Suprapubic skin (tissue), 4 donors: ENCODE data around the gene JPH2. TPM values are rescaled to one million over a fixed set of nuclear protein-coding genes. Genes with fewer than 3 reads are reported as not detected.

ENCODE experiments used
- DNase-seq, 2 donors: peaks; one replicate each; pipeline ENCODE4 v3.0.0-alpha.2; 2019; ENCODE audit warnings: low spot score in 2 of 2
- H3K27ac ChIP-seq: fragments of 200-600 bp; sonication (generic); one replicate; pipeline ENCODE4 v1.5.1; 2019
- H3K27me3 ChIP-seq: fragments of 200-600 bp; sonication (generic); one replicate; pipeline ENCODE4 v1.5.1; 2019
- H3K36me3 ChIP-seq: fragments of 200-600 bp; sonication (generic); one replicate; pipeline ENCODE4 v1.5.1; 2019
- H3K4me1 ChIP-seq: fragments of 200-600 bp; sonication (generic); one replicate; pipeline ENCODE4 v1.5.1; 2019
- H3K4me3 ChIP-seq: fragments of 200-600 bp; sonication (generic); one replicate; pipeline ENCODE4 v1.5.1; 2019; ENCODE audit warnings: mild to moderate bottlenecking
- H3K9me3 ChIP-seq: fragments of 200-600 bp; sonication (generic); one replicate; pipeline ENCODE4 v1.5.1; 2019
- CTCF ChIP-seq, 2 donors: fragments of 200-600 bp in 1 of 2; fragments of 450-650 bp in 1 of 2; sonication (generic) in 1 of 2; IDR thresholded peaks; one replicate each; pipeline ENCODE4 v1.5.1; 2016 to 2019; ENCODE audit warnings: antibody characterized with exemption in 2 of 2, mild to moderate bottlenecking in 1 of 2, moderate library complexity in 1 of 2
- EP300 ChIP-seq: sonication (generic); formaldehyde crosslinking; IDR thresholded peaks from one replicate; pipeline ENCODE4 v1.6.1; 2017; ENCODE audit warnings: antibody characterized with exemption
- POLR2A ChIP-seq, 2 donors: fragments of 450-650 bp; IDR thresholded peaks; one replicate each; pipeline ENCODE4 v1.6.1; 2017; ENCODE audit warnings: antibody characterized with exemption in 2 of 2, mild to moderate bottlenecking in 2 of 2, moderate library complexity in 2 of 2
- POLR2AphosphoS5 ChIP-seq, 3 donors: sonication (generic); formaldehyde crosslinking; IDR thresholded peaks; one replicate each; pipeline ENCODE4 v1.6.1; 2017; ENCODE audit warnings: antibody characterized with exemption in 3 of 3
- WGBS: methylation state at CpG from one replicate; pipeline ENCODE4 v1.1.5; 2018; 5-methylcytosine and 5-hydroxymethylcytosine counted together
- total RNA-seq, 4 donors: library from RNA; depleted of rRNA; stranded (reverse); fragments of >200 nt; gene quantifications; one replicate each; pipeline ENCODE4 v1.1.0, GENCODE V29; 2016

JPH2 gene
- total RNA-seq, 4 donors from 2014 or later = 3.8 to 5.0 (median 4.5) TPM

DNA sequence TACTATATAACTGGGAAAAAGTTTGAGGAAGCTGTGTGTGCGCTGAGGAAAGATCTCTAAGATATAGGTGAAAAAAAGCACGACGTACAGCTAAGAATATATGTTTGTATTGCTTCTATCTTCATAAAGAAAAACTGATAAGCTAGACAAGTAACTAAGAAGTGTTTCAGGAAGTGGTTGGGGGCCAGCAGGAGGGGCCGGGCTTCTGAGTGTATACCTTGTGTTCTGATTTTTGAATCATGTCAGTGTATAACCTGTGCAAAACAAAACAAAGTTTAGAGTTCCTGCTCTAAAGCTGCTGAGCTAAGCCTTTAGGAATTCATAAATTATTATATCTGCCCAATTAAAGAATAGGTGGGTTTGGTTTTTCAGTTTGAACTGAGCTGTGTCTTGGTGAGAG, 31.5 kb upstream of the JPH2 start:
- WGBS = 41% methylated on average over 4 of the region's 4 CpGs
- Histone ChIP-seq H3K9me3 (no peaks in the 10 kb centered on the region), H3K36me3 (no peaks in the 10 kb centered on the region), H3K4me1 (peaks cover 3% of the 10 kb centered on the region), H3K27ac (no peak overlapping the region), H3K27me3 (no peaks in the 10 kb centered on the region), H3K4me3 (no peak overlapping the region)
- TF ChIP-seq POLR2AphosphoS5 (IDR thresholded peaks at IDR 0.05) (no peak), CTCF (IDR thresholded peaks at IDR 0.05) (no peak), POLR2A (IDR thresholded peaks at IDR 0.05) (no peak), EP300 (no peak)
- DNase-seq = no peak

DNA sequence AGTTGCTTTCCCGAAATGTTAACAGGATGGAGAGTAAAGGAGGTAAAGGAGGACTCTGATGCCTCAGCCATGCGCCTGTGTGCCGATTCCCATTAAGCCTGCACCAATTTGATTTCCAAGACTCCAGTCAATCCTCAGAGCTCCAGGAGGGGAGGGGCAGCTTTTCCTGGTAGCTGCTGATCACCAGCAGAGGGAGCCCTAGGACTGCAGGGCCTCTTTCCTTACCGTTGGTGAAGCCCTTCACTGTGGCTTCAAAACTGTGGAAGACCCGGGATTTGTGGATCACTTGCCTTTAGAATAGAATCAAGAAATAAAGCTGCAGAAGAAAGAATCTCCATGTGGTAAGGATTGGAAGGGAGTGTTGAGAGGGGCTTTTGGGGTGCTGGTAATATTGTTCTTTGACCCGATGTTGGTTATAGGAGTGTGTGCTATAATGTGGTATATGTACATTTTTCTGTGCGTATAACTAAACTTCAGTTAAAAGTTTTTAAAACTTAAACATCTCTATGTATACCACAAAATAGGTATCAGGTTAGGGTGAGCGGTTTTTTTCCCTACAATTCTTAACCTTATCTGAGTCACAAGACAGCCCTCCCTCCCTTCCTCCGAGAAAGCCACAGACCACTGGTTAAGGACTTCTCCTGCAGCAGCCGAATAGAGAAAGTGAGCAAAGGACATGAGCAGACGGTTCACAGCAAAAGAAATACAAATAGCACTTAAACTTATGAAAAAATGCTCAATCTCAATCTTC, 30.5 kb upstream of the JPH2 start:
- Histone ChIP-seq H3K27me3 (no peaks in the 10 kb centered on the region), H3K36me3 (no peaks in the 10 kb centered on the region), H3K4me3 (no peak overlapping the region), H3K9me3 (no peaks in the 10 kb centered on the region), H3K27ac (no peak overlapping the region), H3K4me1 (peaks cover 4% of the 10 kb centered on the region)
- 42% methylated on average over 11 of the region's 11 CpGs for WGBS
- DNase-seq = peak in 1 of 2 donors; percentile 68
- peak; percentile 58 to 82 for TF ChIP-seq CTCF (IDR thresholded peaks at IDR 0.05)
- no peak for TF ChIP-seq EP300

GRCh38 chr20:44215125-44215524, 28.1 kb upstream of the JPH2 start:
- H3K27ac ChIP-seq = no peak overlapping the region

DNA sequence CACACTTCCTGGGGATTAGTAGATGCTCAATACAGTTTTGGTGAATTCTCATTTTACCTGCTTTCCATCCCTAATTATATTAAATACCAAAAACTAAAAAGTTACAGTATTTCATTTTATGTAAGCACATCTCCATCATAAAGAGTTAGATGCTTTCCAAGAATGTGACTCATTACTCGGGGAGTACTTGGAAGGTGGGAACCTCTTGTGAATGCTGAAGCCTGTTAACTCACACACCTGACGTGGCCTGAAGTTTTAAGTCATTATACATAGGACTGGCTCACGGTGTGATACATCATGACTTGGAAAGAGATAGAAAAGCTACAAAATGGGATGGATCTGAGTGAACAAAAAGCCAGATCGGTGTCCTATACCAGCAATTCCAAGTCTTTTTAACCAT, 25.8 kb upstream of the JPH2 start:
- TF ChIP-seq CTCF (IDR thresholded peaks at IDR 0.05) (no peak), POLR2A (IDR thresholded peaks at IDR 0.05) (no peak), POLR2AphosphoS5 (IDR thresholded peaks at IDR 0.05) (no peak), EP300 (no peak)
- WGBS = 38% methylated on average over 4 of the region's 4 CpGs
- no peak overlapping the region for H3K27ac ChIP-seq
- no peaks in the 10 kb centered on the region for H3K36me3 ChIP-seq
- no peak for DNase-seq
- no peaks in the 10 kb centered on the region for H3K9me3 ChIP-seq
- H3K27me3 ChIP-seq = no peaks in the 10 kb centered on the region
- H3K4me1 ChIP-seq = peaks cover 39% of the 10 kb centered on the region
- H3K4me3 ChIP-seq = no peak overlapping the region

More at GRCh38 chr20:44215125-44215524, 28.1 kb upstream of the JPH2 start:
- H3K36me3 ChIP-seq = no peaks in the 10 kb centered on the region
- H3K27me3 ChIP-seq = no peaks in the 10 kb centered on the region
- peaks cover 18% of the 10 kb centered on the region for H3K4me1 ChIP-seq
- DNase-seq = peak in 1 of 2 donors; percentile 64
- H3K4me3 ChIP-seq = no peak overlapping the region
- 58% methylated on average over 7 of the region's 7 CpGs for WGBS
- no peaks in the 10 kb centered on the region for H3K9me3 ChIP-seq
- TF ChIP-seq POLR2A (IDR thresholded peaks at IDR 0.05) (no peak), POLR2AphosphoS5 (IDR thresholded peaks at IDR 0.05) (no peak), EP300 (no peak), CTCF (IDR thresholded peaks at IDR 0.05) (peak; percentile 63 to 64)

DNA sequence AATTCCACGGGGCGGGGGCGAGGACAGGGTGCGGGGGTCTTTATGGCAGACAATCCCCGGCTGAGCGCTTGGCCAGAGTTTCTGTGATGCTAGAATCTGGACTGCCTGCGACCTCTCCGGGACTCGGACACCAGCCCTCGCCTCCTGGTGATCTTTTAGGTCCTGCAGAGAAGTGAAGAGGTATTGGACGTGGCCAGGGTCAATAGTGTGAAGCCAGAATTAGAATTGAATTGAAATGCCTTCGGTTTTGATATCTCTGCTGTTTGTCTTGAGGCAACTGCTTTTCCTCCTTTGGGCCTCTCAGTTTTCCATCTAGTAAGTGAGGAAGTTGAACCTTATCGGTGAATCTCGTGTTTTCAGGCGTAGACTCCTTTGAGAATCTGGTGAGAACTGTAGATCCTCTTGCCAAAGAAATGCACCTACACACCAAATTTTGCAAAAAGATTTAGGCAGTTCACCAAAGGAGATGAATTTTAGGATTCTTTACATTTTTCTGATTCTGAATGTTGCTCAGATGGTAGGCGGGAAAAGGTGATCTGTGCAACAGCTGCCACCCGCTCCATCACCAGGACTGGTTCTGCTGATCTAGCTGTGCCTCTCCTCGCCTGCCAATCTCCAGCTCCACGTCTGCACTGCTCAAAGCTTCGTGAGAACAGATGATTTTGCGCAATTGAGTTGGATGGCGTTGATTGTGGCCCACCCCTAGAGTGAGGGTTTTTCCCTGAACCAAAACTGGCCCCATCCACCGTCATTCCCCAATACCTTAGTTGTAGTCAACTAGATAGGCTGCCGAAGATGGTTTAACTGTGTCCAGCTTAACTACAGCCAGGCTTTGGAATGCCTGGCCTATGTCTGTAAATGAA, 24.4 kb upstream of the JPH2 start:
- Histone ChIP-seq H3K36me3 (peaks cover under 1% of the 10 kb centered on the region), H3K4me1 (peaks cover 51% of the 10 kb centered on the region), H3K27ac (peak overlapping the region; percentile 98), H3K27me3 (no peaks in the 10 kb centered on the region), H3K4me3 (peak overlapping the region; percentile 76), H3K9me3 (no peaks in the 10 kb centered on the region)
- WGBS = 3% methylated on average over 23 of the region's 24 CpGs
- peak in 1 of 2 donors; percentile 67 for DNase-seq
- TF ChIP-seq CTCF (IDR thresholded peaks at IDR 0.05) = no peak
- no peak for TF ChIP-seq EP300
- no peak for TF ChIP-seq POLR2A (IDR thresholded peaks at IDR 0.05)
- TF ChIP-seq POLR2AphosphoS5 (IDR thresholded peaks at IDR 0.05) = no peak
